CD4-positive, CD25-positive, alpha-beta regulatory T cell (primary cell): ENCODE measurements around the gene SPTB. TPM values are rescaled to one million over a fixed set of nuclear protein-coding genes. Genes with fewer than 3 reads are reported as not detected.

Experiments used
- ATAC-seq, 2 donors: fragments of 150-1000 bp; cut with Tn5 transposase; one replicate each; pipeline ENCODE4 v1.10.0; 2021; ENCODE audit warnings: low read depth in 2 of 2, moderate number of reproducible peaks in 2 of 2, moderate library complexity in 1 of 2
- DNase-seq, 3 donors: peaks; one replicate each; pipeline versions ENCODE4 v3.0.0 to v3.0.0-alpha.2; 2012 to 2022; ENCODE audit warnings: mixed read lengths in 1 of 3
- H3K27ac ChIP-seq: one replicate; pipeline ENCODE4 v1.7.0; 2013; ENCODE audit warnings: mild to moderate bottlenecking, low read length; ENCODE audit not compliant: insufficient read depth, poor library complexity, severe bottlenecking
- H3K27me3 ChIP-seq: one replicate; pipeline ENCODE4 v1.7.0; 2013; ENCODE audit warnings: low read length; ENCODE audit not compliant: control insufficient read depth, insufficient read depth
- H3K36me3 ChIP-seq: one replicate; pipeline ENCODE4 v1.7.0; 2013; ENCODE audit warnings: mild to moderate bottlenecking, low read length, moderate library complexity; ENCODE audit not compliant: control insufficient read depth, insufficient read depth
- H3K4me1 ChIP-seq: 2 replicates; pipeline ENCODE4 v1.7.0; 2013; ENCODE audit warnings: mild to moderate bottlenecking, low read length; ENCODE audit not compliant: insufficient read depth, control insufficient read depth, poor library complexity, severe bottlenecking
- H3K4me3 ChIP-seq: one replicate; pipeline ENCODE4 v1.7.0; 2013; ENCODE audit warnings: low read depth, mild to moderate bottlenecking, low read length, moderate library complexity
- H3K9me3 ChIP-seq, 2 experiments: 1 replicate in 1 of 2; 2 replicates in 1 of 2; pipeline ENCODE4 v1.7.0; 2013; ENCODE audit warnings: low read length in 2 of 2, mild to moderate bottlenecking in 1 of 2, moderate library complexity in 1 of 2; ENCODE audit not compliant: control insufficient read depth in 2 of 2
- H3K27ac Mint-ChIP-seq, 3 donors: one replicate each; pipeline ENCODE4 v1.8.0; 2020 to 2022; ENCODE audit warnings: mild to moderate bottlenecking in 3 of 3, mixed read lengths in 3 of 3, moderate library complexity in 2 of 3
- H3K27me3 Mint-ChIP-seq: one replicate; pipeline ENCODE4 v1.8.0; 2022; ENCODE audit warnings: mild to moderate bottlenecking, mixed read lengths
- H3K36me3 Mint-ChIP-seq: one replicate; pipeline ENCODE4 v1.8.0; 2020; ENCODE audit warnings: mixed read lengths
- H3K4me1 Mint-ChIP-seq, 4 donors: one replicate each; pipeline ENCODE4 v1.8.0; 2020 to 2022; ENCODE audit warnings: mixed read lengths in 4 of 4, mild to moderate bottlenecking in 1 of 4
- H3K4me3 Mint-ChIP-seq, 4 donors: one replicate each; pipeline ENCODE4 v1.8.0; 2020 to 2022; ENCODE audit warnings: mild to moderate bottlenecking in 4 of 4, mixed read lengths in 4 of 4, moderate library complexity in 3 of 4
- H3K9me3 Mint-ChIP-seq, 7 donors: one replicate each; pipeline ENCODE4 v1.8.0; 2020 to 2022; ENCODE audit warnings: mixed read lengths in 7 of 7, mild to moderate bottlenecking in 3 of 7, moderate library complexity in 2 of 7
- polyA plus RNA-seq, 4 donors: library from polyadenylated mRNA; unstranded; fragments of 300-500 nt; fragmentation: Illumina TruSeq; gene quantifications; one replicate each; pipeline ENCODE4 v1.2.3, GENCODE V29; 2021
- total RNA-seq: library from RNA; stranded (reverse); gene quantifications from one replicate; pipeline ENCODE4 v1.2.3, GENCODE V29; 2022

The SPTB gene
- total RNA-seq: 0.91 TPM
- polyA plus RNA-seq: under 1 TPM in 3 of 4 donors, not detected in 1; 0.11 to 0.24 (median 0.23) TPM

DNA sequence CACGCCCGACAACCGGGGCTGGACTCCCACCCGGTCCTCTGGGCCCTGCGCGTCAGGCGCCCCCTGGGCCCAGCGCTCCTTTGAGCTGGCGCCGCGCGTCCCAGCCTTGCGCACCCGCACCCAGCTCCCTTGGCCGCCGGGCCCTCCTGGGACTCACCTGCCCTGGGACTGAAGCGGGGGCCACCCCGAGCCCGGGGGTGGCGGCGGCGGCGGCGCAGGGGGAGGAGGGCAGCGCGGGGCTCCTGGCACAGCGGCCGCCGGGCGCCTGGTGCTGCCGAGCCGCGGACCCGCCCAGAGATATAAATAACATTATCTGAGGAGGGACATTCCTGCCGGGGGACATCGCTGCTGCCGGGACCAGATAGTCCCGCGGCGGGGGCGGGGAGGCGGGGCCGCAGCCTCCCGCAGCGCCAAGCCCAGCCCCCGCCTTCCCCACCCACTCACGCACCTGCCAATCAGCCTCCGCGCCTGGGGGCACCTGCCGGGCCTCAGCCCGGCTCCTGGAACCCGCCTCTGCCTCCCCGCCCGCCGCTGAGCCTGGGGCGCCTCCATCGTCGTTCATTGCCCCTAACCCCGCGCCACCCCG is at the start of gene SPTB:
TSS of gene SPTB (minus strand) at position 273 of the 586 bp plus-strand sequence. CDS start 56,813 bp downstream, outside the sequence.
- Mint-ChIP-seq H3K27ac (no peak within 1 kb of the TSS), H3K36me3 (no peaks in the 10 kb centered on the region)
- H3K27me3 ChIP-seq: peaks cover 49% of the 10 kb centered on the region

GRCh38 chr14:64929014-64929359 is 49.3 kb upstream of the SPTB start:
- Mint-ChIP-seq H3K36me3 (peaks cover 32% of the 10 kb centered on the region), H3K27me3 (no peaks in the 10 kb centered on the region), H3K4me3 (no peak overlapping the region), H3K4me1 (peaks cover 13 to 53% (median 33%) of the 10 kb centered on the region in 4 donors), H3K27ac (no peak overlapping the region), H3K9me3 (no peaks in the 10 kb centered on the region)
- peak in 1 of 3 donors; percentile 10 for DNase-seq
- peaks cover 73% of the 10 kb centered on the region for H3K4me1 ChIP-seq
- H3K27me3 ChIP-seq: no peaks in the 10 kb centered on the region
- H3K27ac ChIP-seq: peak overlapping the region; percentile 81
- ATAC-seq: peak in 1 of 2 donors; percentile 25
- peak overlapping the region; percentile 79 for H3K4me3 ChIP-seq
- peaks cover 56% of the 10 kb centered on the region for H3K36me3 ChIP-seq
- no peaks in the 10 kb centered on the region for H3K9me3 ChIP-seq

More for the DNA sequence above, at the start of gene SPTB:
- Mint-ChIP-seq H3K9me3 (peaks cover 0 to 2% (median 0%) of the 10 kb centered on the region in 7 donors), H3K4me3 (peak within 1 kb of the TSS; percentile 66 to 93 (median 87)), H3K4me1 (peaks cover 0 to 12% (median 6%) of the 10 kb centered on the region in 4 donors), H3K27me3 (peaks cover 84% of the 10 kb centered on the region)
- Histone ChIP-seq H3K27ac (no peak within 1 kb of the TSS), H3K4me3 (peak within 1 kb of the TSS; percentile 38), H3K36me3 (no peaks in the 10 kb centered on the region), H3K9me3 (no peaks in the 10 kb centered on the region), H3K4me1 (peaks cover 19% of the 10 kb centered on the region)
- ATAC-seq (peak; percentile 41 to 60), DNase-seq (peak; percentile 32 to 51 (median 45))

- H3K27me3 ChIP-seq: no peaks in the 10 kb centered on the region
- H3K4me3 ChIP-seq: peak overlapping the region; percentile 79
- no peaks in the 10 kb centered on the region for H3K27me3 Mint-ChIP-seq
- peaks cover 72% of the 10 kb centered on the region for H3K4me1 ChIP-seq
- H3K36me3 ChIP-seq: peaks cover 53% of the 10 kb centered on the region
- H3K4me1 Mint-ChIP-seq: peaks cover 17 to 56% (median 34%) of the 10 kb centered on the region in 4 donors
- peak; percentile 89 for ATAC-seq
- peak overlapping the region; percentile 81 for H3K27ac ChIP-seq
- H3K9me3 Mint-ChIP-seq: no peaks in the 10 kb centered on the region
- peaks cover 29% of the 10 kb centered on the region for H3K36me3 Mint-ChIP-seq
- H3K9me3 ChIP-seq: no peaks in the 10 kb centered on the region
- no peak overlapping the region for H3K4me3 Mint-ChIP-seq
- no peak overlapping the region for H3K27ac Mint-ChIP-seq
- DNase-seq: peak in 2 of 3 donors; percentile 66 to 74
Measured at GRCh38 chr14:64928239-64929013, 48.7 kb upstream of the SPTB start.

GRCh38 chr14:64927031-64927430 is 47.3 kb upstream of the SPTB start:
- H3K36me3 ChIP-seq: peaks cover 40% of the 10 kb centered on the region

DNA sequence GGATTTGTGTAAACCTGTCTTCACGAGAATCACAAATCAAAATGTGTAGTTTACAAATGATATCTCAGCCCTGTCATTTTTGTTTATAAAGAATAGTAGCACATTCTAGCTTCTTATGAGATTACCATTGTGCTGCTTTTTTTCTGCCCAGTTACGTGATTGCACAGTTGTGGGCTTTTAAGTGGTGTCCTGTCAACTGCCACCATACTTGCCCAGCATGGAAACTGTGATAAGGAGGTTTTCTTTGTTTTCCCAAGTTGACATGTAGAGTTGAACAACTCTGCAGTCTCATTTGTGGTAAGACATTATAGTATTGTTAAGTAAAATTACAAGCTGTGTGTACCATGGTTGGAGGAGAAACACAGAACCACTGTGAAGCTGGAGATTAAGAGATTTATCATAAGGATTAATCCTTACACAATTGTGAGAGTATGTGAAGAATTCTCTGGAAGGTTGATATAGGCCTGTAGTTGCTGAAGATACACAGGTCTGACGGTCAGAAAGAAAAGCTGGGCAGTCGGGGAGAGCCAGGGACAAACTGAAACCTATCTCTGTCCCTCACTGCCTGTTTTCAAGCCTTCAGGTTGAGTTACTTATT is 46.8 kb upstream of the SPTB start:
- Mint-ChIP-seq H3K9me3 (no peaks in the 10 kb centered on the region), H3K36me3 (peaks cover 35% of the 10 kb centered on the region), H3K27ac (peak overlapping the region; percentile 22 to 85 (median 74)), H3K4me3 (no peak overlapping the region), H3K4me1 (peaks cover 25 to 52% (median 43%) of the 10 kb centered on the region in 4 donors), H3K27me3 (no peaks in the 10 kb centered on the region)
- no peak overlapping the region for H3K4me3 ChIP-seq
- H3K4me1 ChIP-seq: peaks cover 82% of the 10 kb centered on the region
- peak overlapping the region; percentile 81 for H3K27ac ChIP-seq
- ATAC-seq (no peak), DNase-seq (no peak)
- H3K36me3 ChIP-seq: peaks cover 40% of the 10 kb centered on the region
- H3K27me3 ChIP-seq: no peaks in the 10 kb centered on the region
- H3K9me3 ChIP-seq: no peaks in the 10 kb centered on the region

More at GRCh38 chr14:64927031-64927430, 47.3 kb upstream of the SPTB start:
- H3K4me1 ChIP-seq: peaks cover 82% of the 10 kb centered on the region
- Mint-ChIP-seq H3K4me1 (peaks cover 22 to 49% (median 39%) of the 10 kb centered on the region in 4 donors), H3K36me3 (peaks cover 30% of the 10 kb centered on the region), H3K9me3 (no peaks in the 10 kb centered on the region), H3K27ac (peak overlapping the region in 2 of 3 donors; percentile 22 to 74), H3K27me3 (no peaks in the 10 kb centered on the region), H3K4me3 (no peak overlapping the region)
- peak overlapping the region; percentile 81 for H3K27ac ChIP-seq
- DNase-seq (no peak), ATAC-seq (no peak)
- no peaks in the 10 kb centered on the region for H3K27me3 ChIP-seq
- H3K4me3 ChIP-seq: no peak overlapping the region
- no peaks in the 10 kb centered on the region for H3K9me3 ChIP-seq

DNA sequence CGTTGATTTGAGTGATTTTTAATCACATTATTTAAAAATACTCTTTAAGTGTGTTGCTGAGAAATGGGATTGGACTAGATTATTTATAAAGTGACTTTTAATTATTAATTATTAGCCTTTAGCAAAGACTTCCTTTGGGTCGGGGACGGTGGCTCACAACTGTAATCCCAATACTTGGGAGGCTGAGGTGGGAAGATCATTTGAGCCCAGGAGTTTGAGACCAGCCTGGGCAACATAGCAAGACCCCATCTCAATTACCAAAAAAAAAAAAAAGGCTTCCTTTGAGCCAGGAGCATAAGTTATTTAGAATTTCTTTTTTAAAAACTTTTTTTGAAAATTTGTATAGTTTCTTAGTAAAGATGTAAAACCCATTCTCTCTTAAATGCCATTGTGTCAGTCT is 43.3 kb upstream of the SPTB start:
- Mint-ChIP-seq H3K36me3 (peaks cover 41% of the 10 kb centered on the region), H3K9me3 (no peaks in the 10 kb centered on the region), H3K4me1 (peaks cover 34 to 73% (median 62%) of the 10 kb centered on the region in 4 donors), H3K4me3 (peak overlapping the region in 1 of 4 donors; percentile 10), H3K27ac (peak overlapping the region; percentile 46 to 55 (median 51)), H3K27me3 (peaks cover 5% of the 10 kb centered on the region)
- Histone ChIP-seq H3K27me3 (no peaks in the 10 kb centered on the region), H3K27ac (peak overlapping the region; percentile 28), H3K36me3 (peaks cover 43% of the 10 kb centered on the region), H3K4me3 (no peak overlapping the region), H3K4me1 (peaks cover 57% of the 10 kb centered on the region), H3K9me3 (no peaks in the 10 kb centered on the region)
- ATAC-seq (no peak), DNase-seq (no peak)

GRCh38 chr14:64920465-64920864 is 40.8 kb upstream of the SPTB start:
- Histone ChIP-seq H3K9me3 (no peaks in the 10 kb centered on the region), H3K4me3 (peak overlapping the region; percentile 28), H3K27ac (no peak overlapping the region), H3K27me3 (no peaks in the 10 kb centered on the region), H3K36me3 (peaks cover 27% of the 10 kb centered on the region), H3K4me1 (peaks cover 61% of the 10 kb centered on the region)
- no peaks in the 10 kb centered on the region for H3K9me3 Mint-ChIP-seq
- ATAC-seq: no peak
- H3K4me3 Mint-ChIP-seq: peak overlapping the region in 2 of 4 donors; percentile 22 to 29
- peaks cover 45 to 84% (median 75%) of the 10 kb centered on the region in 4 donors for H3K4me1 Mint-ChIP-seq
- H3K27ac Mint-ChIP-seq: peak overlapping the region; percentile 39 to 91 (median 44)
- H3K27me3 Mint-ChIP-seq: peaks cover 5% of the 10 kb centered on the region
- H3K36me3 Mint-ChIP-seq: peaks cover 42% of the 10 kb centered on the region
- no peak for DNase-seq
